ENCODE results near the gene LRRC8D. TPM values are rescaled to one million over a fixed set of nuclear protein-coding genes. Genes with fewer than 3 reads are reported as not detected.
"Not testable (repeated sequence)": the region's sequence is repeated elsewhere in the genome, so short reads cannot be mapped to it uniquely, and the experiment has no call there.

Gene LRRC8D
- total RNA-seq, 1 experiment from 2014 or later = 18.0 TPM

DNA sequence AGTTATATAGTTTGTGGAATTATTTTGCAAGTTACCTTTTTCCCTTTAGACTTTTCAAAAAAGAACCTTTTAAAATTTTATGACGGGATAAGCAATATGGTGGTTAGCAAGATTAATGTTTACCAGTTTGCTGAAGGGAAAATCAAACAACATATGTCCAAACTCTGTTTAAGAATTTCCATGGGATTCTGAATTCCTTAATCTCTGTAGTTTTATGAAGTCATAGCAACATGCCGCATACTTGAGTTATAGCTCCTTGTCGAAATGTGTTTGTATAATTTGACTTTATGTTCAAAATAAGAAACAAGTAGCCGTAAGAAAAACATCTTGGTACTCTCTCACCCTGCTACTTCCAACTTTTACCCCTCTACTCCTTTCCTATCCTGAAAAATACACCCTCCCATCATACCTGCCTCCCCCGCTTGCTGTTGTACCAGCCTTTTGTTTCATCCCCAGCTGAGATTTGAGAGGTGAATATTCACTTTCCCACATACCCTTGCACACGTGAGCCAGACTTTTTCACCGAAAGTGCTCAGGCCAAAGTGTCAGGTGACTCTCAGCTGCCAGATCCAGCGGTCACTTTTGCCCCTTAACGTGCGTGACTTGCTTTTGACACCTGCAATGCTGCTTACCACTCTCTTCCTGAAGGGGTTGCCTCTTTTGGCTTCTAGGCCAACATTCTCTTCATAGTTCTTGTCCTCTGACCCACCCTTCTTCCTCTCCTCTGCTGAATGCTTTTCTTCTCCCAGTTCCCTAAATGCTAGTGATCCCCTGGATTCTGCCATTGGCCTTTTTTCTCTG lies 90.6 kb downstream of the LRRC8D start:
- DNase-seq (ENCODE audit: low read depth) = no peak

DNA sequence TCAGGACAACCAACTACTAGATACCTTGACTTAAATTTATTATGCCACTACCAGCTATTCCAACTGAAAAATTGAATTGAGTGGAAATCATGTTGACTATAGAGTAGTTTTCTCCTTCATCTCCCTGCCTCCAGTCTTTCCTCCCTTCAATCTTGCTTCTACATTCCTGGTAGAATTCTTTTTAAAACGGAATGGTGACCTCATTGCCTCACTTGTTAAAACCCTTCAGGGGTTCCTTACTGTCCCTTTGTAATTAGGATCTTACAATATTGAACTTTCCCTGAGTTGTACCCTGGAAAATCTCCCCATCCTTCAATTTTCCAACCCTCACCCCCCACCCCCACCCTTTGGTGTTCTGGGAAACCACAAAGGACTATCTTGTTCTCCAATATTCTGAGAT lies 91.2 kb downstream of the LRRC8D start:
- DNase-seq (ENCODE audit: low read depth) = no peak

DNA sequence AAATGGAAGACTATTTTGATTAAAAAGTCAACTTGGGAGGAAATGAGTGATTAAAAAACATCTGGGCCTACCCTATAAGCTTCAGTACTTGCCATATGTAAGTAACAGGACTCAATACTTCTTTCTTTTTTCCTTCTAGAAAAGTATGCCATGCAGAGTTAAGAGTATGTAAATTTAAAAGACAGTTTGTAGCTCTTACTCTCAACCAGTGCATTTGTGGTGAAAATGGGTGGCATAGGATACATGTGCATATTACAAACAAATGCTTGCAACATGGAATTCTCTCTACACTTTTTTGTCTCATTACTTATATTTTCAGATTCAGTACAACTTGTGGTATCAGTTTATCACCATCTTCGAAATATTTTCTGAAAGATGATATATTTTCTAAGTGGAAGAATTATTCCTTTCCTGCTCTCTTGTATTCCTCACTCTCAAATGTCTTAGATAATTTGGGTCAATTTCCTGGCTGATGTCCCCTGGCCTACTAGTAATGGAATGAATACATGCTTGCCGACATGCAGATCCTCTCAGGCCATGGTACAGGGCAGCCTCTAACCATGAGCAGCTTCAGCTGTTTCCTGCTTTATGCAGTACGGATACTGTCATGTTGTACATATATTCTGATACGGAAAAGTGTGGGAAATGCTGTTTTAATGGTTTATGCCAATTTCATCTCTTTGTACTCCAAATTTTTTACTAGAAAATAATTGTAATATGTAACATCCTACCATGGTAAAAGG lies 92.7 kb downstream of the LRRC8D start:
- no peak for DNase-seq (ENCODE audit: low read depth)

DNA sequence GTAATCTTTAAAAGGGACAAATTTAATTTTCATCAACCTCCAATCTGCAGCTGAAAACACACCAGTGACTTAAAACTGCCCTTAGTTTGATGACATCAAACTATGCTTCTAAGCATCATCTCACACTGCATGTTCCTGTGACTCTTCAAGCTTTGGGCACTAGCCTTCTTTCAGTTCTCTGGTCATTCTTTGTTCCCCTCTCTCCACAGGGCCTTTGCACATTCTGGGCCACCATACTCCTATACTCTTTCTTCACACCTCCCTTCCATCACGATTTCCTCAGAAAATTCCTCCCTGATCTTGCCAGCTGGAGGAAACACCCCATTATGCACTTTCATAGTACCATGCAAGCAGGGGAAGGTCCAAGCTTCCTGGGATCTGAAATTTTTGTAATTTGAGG lies 96.5 kb downstream of the LRRC8D start:
- no peak for DNase-seq (ENCODE audit: low read depth)

DNA sequence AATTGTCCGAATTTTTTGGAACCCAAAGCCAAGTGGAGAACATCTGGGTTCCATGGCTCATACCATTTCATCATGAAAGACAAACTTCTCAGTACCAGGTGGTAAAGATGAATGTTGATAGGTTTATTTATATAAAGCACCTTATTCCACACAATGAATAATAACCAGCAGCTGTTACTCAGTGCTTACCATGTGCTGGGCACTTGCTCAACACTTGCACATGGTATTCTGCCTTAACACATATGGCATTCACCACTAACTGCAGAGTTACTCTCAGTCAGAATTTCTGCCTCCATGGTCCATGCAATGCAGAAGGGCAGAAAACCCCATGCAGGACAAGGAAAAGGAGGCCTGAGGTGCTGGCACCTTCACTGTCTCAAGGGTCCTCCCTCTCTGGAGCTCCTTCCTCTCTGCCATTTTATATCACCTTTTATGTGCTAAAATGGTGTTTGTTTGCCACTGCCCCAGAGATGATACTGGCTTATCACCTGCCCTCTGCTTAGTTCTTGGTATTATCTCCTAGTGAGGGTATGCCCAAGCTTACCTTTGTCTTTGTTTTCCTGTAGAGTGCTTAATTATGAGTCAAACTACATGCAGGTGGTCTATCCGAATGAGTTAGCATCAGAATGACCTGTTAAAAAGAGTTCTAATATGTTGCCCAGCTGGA lies 97.4 kb downstream of the LRRC8D start:
- DNase-seq (ENCODE audit: low read depth) = peak; percentile 13

DNA sequence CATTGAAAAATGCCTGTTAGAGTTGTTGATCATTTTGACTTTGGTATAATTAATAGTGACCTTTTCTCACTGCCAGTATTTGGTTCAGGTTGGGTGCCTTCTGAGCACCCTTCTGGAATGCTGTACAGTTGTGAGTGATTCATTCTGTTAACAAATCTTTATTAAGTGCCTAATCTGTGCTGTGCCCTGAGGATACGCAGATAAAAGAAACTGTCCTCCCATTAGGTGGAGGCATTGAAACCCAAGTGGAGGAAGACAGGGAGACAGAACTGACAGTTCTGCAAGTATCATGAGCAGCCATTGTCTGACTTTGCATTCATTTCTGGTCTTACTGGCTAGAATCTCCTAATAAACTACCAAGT lies 97.9 kb downstream of the LRRC8D start:
- DNase-seq (ENCODE audit: low read depth) = no peak

DNA sequence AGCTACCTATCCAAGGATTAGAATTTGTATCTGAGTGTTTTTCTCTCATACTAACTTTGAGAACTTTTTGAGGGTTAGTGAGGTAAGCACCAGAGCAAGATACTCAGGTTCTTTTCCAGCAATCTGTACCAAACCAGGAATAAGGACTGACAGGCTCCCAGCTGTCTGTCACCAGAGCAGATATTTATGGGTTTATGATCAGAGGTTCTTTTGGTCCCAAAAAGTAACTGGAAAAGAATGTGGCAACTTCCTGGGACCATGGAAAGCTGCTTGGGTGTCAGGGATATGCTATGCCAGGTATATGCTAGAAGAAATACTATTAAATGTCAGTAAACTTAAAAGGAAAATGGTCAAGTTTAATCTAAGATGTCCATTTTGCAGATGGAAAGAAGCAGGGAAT lies 98.3 kb downstream of the LRRC8D start:
- no peak for DNase-seq (ENCODE audit: low read depth)

DNA sequence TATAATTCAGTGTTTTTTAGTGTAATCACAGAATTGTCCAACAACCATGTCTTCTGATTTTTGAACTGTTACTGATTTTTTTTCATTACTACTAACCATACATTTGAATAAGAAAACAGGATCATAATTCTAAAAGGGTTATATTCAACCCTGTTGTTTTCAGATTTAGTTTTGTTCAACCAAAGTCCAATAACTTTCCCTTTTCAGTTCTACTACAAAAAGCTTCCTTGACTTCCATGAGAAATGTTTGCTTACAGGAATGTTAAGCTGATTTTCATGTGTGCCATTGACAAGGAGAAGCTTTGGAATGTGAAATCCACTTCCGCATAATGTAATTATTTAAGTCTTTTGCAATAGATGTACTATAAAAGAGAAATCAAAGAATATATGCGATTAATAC lies 102.1 kb downstream of the LRRC8D start:
- DNase-seq (ENCODE audit: low read depth) = no peak

DNA sequence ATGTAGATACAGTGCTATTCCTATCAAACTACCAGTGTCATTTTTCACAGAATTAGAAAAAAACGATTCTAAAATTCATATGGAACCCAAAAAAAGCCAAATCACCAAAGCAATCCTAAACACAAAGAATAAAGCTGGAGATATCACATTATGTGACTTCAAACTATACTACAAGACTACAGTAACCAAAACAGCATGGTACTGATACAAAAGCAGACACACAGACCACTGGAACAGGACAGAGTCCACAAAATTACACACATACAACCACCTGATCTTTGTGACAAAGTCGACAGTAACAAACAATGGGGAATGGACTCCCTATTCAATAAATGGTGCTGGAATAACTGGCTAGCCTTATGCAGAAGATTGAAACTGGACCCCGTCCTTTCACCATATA lies 102.7 kb downstream of the LRRC8D start:
- no peak for DNase-seq (ENCODE audit: low read depth)

DNA sequence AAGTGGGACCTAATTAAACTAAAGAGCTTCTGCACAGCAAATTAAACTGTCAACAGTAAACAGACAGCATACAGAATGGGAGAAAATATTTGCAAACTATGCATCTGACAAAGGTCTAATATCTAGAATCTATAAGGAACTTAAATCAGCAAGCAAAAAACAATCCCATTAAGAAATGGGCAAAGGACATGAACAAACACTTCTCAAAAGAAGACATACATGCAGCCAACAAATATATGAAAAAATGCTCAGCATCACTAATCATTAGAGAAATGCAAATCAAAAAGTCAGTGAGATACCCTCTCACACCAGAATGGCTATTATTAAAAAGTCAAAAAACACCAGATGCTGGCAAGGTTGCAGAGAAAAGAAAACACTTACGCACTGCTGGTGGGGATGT lies 103.2 kb downstream of the LRRC8D start:
- not testable (repeated sequence) for DNase-seq (ENCODE audit: low read depth)

DNA sequence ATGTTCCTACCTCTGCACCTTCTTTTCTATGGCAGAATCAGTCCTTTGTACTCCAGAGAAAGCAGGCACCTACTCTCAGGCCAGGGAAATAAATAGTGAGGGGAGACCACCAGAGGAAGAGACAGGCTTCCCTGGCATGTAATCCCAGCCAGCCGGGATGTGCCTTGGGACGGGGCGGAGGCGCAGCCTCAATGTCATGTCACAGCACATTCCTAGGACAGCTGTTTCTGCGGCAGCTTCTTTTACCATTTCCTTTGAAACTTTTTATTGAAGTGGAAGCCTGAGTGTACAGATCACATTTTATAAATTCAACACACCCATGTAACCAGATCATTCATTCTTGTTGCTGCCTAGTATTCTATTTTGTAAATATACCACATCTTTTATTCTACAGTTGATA lies 106.2 kb downstream of the LRRC8D start:
- no peak for DNase-seq (ENCODE audit: low read depth)

DNA sequence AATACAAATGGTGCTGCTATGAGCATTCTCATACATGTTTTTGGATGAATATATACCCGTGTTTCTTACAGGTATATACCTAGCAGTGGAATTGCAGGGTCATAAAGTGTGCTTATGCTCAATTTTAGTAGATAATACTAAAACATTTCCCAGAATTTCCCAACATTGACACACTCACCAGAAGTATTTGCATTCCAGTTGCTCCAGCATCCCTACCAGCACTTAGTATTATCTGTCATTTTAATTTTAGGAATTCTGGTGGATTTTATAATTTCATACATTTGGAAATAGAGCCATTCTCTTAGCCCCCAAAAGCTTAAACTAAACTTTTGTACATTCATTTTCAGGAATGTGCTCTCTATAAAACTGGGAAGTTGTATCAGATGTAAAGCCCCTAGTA lies 106.6 kb downstream of the LRRC8D start:
- no peak for DNase-seq (ENCODE audit: low read depth)

DNA sequence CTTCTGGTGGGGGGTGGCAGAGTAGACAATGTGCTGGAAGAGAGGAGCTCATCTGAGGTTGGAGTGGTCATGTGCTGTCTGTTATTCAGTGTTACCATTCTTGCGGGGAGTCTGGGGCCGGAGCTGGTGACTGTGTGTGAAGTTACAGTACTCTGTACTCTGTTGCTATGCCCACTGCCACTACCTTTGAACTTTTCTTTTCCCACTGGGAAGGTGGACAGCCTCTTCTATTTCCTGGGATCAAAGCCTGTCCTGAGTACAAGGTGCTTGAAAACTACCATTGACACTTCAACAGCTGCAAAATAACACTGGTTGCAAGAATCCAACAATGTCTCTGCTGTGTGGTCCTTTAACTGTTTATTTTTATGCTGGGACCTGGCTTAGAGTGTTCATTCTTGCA lies 107.7 kb downstream of the LRRC8D start:
- no peak for DNase-seq (ENCODE audit: low read depth)

DNA sequence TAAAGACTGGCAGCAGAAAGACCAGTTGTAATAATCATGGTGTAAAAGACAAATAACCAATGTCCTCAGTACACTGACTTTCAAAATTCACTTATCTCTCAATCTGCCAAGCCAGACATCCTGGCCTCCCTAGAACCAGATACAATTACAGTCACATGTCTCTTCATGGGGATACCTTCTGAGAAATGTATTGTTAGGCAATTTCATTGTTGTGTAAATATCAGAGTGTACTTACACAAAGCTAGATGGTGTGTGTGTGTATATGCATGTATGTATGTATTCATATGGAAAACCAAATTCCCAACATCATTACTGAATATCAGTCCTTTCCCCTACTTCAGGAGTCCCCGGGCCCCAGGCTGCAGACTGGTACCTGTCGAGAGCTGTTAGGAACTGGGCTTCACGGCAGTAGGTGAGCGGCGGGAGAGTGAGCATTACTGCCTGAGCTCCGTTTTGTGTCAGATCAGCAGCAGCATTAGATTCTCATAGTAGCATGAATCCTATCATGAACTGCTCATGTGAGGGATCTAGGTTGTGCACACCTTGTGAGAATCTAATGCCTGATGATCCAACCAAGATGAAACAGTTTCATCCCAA lies 108.7 kb downstream of the LRRC8D start:
- no peak for DNase-seq (ENCODE audit: low read depth)

DNA sequence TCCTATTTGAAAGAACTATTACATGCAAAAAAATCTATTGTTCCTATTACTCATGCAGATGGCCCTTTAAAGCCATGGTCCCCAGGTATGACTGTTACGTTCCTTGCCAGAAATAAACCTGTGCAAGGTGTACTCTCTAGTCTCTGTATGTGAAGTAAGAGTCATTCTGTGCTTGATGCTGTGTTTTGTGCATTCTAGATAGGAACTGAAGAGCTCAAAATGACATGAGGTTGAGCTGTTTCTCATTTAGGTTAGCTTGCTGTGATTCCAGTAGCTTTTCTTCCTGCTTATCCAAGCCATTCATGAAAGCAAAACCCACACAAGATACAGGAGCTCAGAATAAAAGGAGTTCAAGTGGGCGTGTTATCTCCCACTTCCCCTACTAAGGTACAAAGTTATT lies 109.7 kb downstream of the LRRC8D start:
- no peak for DNase-seq (ENCODE audit: low read depth)

DNA sequence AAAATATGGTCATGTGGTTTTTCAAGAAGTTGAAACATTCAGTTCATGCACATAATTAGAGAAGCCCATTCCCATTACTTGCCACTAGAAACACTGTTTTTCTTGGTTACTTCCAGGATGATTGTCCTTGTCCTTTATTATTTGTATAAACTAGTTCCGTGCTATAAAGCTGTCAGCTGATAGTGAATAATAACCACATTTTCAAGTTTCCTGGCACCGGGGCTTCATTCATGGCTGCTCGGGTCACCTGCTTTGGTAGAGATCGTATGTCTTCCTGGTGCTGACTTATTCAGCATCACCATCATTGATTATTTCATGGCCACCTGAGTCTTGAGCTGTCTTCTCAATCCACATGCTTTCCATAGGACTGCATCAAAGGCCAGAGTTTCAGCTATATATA lies 111.1 kb downstream of the LRRC8D start:
- no peak for DNase-seq (ENCODE audit: low read depth)

DNA sequence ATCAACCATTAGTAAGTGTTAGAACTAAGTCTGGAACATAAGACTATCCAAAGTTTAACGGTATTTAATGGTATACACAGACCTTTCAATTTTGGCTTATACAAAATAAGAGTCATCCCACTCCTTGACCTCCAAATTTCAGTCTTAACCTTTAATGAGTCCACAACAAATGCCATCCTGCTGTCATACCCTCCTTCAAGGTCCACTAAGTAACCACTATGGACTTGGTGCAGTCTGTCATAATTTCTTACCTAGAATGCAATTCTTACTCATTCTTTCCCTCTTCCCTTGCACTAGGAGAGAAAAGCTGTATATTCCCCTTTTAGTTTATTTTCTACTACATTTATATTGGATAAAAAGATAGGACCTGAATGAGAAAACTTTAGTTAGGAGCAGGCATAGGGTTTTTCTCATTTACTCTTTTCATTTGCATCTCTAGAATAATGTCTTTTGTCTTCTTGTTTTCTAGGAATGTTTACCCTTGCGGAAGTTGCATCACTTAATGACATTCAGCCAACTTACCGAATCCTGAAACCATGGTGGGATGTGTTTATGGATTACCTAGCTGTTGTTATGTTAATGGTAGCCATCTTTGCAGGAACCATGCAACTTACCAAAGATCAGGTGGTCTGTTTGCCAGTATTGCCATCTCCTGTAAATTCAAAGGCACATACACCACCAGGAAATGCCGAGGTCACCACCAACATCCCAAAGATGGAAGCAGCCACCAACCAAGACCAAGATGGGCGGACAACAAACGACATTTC lies 111.9 kb downstream of the LRRC8D start:
- no peak for DNase-seq (ENCODE audit: low read depth)

DNA sequence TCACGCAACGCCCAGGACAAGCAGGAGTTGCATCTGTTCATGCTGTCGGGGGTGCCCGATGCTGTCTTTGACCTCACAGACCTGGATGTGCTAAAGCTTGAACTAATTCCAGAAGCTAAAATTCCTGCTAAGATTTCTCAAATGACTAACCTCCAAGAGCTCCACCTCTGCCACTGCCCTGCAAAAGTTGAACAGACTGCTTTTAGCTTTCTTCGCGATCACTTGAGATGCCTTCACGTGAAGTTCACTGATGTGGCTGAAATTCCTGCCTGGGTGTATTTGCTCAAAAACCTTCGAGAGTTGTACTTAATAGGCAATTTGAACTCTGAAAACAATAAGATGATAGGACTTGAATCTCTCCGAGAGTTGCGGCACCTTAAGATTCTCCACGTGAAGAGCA lies 113.6 kb downstream of the LRRC8D start:
- no peak for DNase-seq (ENCODE audit: low read depth)

DNA sequence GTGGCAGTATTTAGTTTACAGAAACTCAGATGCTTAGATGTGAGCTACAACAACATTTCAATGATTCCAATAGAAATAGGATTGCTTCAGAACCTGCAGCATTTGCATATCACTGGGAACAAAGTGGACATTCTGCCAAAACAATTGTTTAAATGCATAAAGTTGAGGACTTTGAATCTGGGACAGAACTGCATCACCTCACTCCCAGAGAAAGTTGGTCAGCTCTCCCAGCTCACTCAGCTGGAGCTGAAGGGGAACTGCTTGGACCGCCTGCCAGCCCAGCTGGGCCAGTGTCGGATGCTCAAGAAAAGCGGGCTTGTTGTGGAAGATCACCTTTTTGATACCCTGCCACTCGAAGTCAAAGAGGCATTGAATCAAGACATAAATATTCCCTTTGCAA lies 114.4 kb downstream of the LRRC8D start:
- DNase-seq (ENCODE audit: low read depth) = no peak

DNA sequence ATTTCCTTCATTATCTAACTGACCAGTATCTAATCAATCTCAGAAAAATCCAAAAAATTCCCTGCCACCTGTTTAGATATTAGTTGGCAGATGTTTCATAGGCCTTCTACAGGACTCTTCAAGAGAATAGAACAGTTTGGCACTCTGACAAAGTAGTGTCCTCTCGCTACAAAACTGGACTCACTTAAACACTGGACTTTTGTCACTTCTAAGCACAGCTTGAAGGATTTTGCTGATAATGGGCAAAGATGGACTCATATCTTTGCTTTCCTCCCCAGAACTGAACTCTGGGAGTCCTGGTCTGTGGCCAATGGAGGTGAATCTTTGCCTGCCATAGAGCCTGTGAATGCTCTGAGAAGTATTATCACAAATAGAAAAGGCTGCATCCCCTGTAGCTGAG lies 115.9 kb downstream of the LRRC8D start:
- DNase-seq (ENCODE audit: low read depth) = no peak

DNA sequence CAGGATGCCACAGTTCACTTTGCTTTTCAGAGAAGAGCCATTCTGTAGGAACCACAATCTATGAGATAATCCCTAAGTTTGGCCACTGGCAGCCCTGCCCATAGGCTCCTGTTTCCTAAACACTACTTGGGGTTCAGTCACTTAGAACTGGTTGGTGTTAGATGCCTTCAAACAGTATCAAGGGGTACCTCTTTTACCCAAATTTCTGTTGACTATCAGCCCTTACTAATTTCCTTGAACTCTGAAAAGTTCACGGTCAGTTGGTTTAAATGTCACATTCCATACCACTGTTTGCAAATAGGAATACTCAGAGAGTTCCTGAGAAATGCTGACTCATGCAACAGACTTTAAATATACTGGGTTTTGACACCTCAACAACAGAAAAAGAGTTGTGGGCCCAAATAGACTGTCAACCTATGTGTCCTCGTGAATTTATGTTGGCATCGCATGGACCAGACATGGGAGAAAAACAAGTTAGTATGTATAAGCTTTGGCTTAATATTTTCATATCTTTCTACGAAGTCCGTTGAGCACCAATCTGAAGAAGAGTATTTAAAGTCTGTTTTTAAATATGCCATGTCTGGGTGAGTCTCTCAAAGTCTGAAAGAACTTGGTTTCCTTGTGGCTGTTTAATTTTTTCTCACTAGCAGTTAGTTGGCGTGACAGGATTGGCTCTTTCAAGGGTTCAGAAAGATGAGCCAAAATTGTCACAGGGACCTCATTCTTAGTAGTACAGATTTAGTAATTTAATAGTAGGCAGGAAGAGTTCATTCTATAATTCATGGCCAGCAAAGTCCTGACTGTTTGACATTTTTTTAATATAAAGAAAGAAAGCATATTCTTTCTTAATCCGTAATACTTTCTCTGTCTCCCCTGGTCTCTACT lies 117.6 kb downstream of the LRRC8D start:
- peak; percentile 63 for DNase-seq (ENCODE audit: low read depth)
